H9 (cell line): ENCODE measurements around the gene POLD3. TPM values are rescaled to one million over a fixed set of nuclear protein-coding genes. Genes with fewer than 3 reads are reported as not detected.

Source experiments
- DNase-seq: peaks from one replicate; pipeline ENCODE4 v3.0.0-alpha.2; 2017
- H2AFZ ChIP-seq: one replicate; pipeline ENCODE4 v1.6.1; 2013; ENCODE audit warnings: mild to moderate bottlenecking, low read length, control low read depth, moderate library complexity
- H2AK5ac ChIP-seq: 2 replicates; pipeline ENCODE4 v1.6.1; 2013; ENCODE audit warnings: low read length, control low read depth, mixed read lengths; ENCODE audit not compliant: insufficient read length
- H2BK120ac ChIP-seq: one replicate; pipeline ENCODE4 v1.6.1; 2013; ENCODE audit warnings: low read depth, mild to moderate bottlenecking, low read length, control low read depth, inconsistent platforms; ENCODE audit not compliant: poor library complexity, severe bottlenecking
- H2BK12ac ChIP-seq: 2 replicates; pipeline ENCODE4 v1.6.1; 2013; ENCODE audit warnings: low read length, control low read depth, mixed read lengths, low read depth; ENCODE audit not compliant: insufficient read length
- H2BK15ac ChIP-seq: 2 replicates; pipeline ENCODE4 v1.6.1; 2013; ENCODE audit warnings: low read depth, low read length, control low read depth
- H2BK20ac ChIP-seq: one replicate; pipeline ENCODE4 v1.6.1; 2013; ENCODE audit warnings: low read depth, mild to moderate bottlenecking, low read length, control low read depth, inconsistent platforms; ENCODE audit not compliant: poor library complexity, severe bottlenecking
- H2BK5ac ChIP-seq: 2 replicates; pipeline ENCODE4 v1.6.1; 2013; ENCODE audit warnings: low read length, control low read depth, mixed read lengths; ENCODE audit not compliant: insufficient read length
- H3K14ac ChIP-seq: 2 replicates; pipeline ENCODE4 v1.6.1; 2013; ENCODE audit warnings: low read length, control low read depth; ENCODE audit not compliant: insufficient read depth
- H3K18ac ChIP-seq: 2 replicates; pipeline ENCODE4 v1.6.1; 2013; ENCODE audit warnings: low read depth, mild to moderate bottlenecking, mixed read lengths, low read length, control low read depth; ENCODE audit not compliant: insufficient read length
- H3K23ac ChIP-seq: 2 replicates; pipeline ENCODE4 v1.6.1; 2013; ENCODE audit warnings: low read length, control low read depth, mixed read lengths, low read depth; ENCODE audit not compliant: insufficient read length
- H3K23me2 ChIP-seq: 2 replicates; pipeline ENCODE4 v1.6.1; 2013; ENCODE audit warnings: low read depth, mild to moderate bottlenecking, mixed read lengths, low read length, control low read depth; ENCODE audit not compliant: insufficient read length, poor library complexity, severe bottlenecking
- H3K27ac ChIP-seq: 2 replicates; pipeline ENCODE4 v1.5.1; 2013; ENCODE audit warnings: low read length, control low read depth, mixed read lengths, low read depth; ENCODE audit not compliant: insufficient read length
- H3K27me3 ChIP-seq: 2 replicates; pipeline ENCODE4 v1.6.1; 2013; ENCODE audit warnings: low read length, control low read depth, inconsistent platforms; ENCODE audit not compliant: insufficient read depth
- H3K4ac ChIP-seq: 2 replicates; pipeline ENCODE4 v1.6.1; 2013; ENCODE audit warnings: low read depth, mild to moderate bottlenecking, control low read depth, inconsistent platforms, low read length, moderate library complexity
- H3K4me1 ChIP-seq: 2 replicates; pipeline ENCODE4 v1.6.1; 2013; ENCODE audit warnings: low read length, control low read depth, inconsistent platforms; ENCODE audit not compliant: insufficient read depth
- H3K4me2 ChIP-seq: 2 replicates; pipeline ENCODE4 v1.6.1; 2013; ENCODE audit warnings: low read length, control low read depth, mixed read lengths; ENCODE audit not compliant: insufficient read length, insufficient read depth
- H3K56ac ChIP-seq: 2 replicates; pipeline ENCODE4 v1.6.1; 2013; ENCODE audit warnings: low read depth, mild to moderate bottlenecking, mixed read lengths, low read length, control low read depth; ENCODE audit not compliant: insufficient read length
- H3K79me1 ChIP-seq: 2 replicates; pipeline ENCODE4 v1.6.1; 2013; ENCODE audit warnings: low read depth, mild to moderate bottlenecking, moderate library complexity, low read length, control low read depth, inconsistent platforms; ENCODE audit not compliant: insufficient read depth, poor library complexity, severe bottlenecking
- H3K79me2 ChIP-seq: 2 replicates; pipeline ENCODE4 v1.6.1; 2013; ENCODE audit warnings: low read length, control low read depth, inconsistent platforms; ENCODE audit not compliant: insufficient read depth
- H3K9ac ChIP-seq: 2 replicates; pipeline ENCODE4 v1.6.1; 2013; ENCODE audit warnings: low read length, control low read depth, mixed read lengths; ENCODE audit not compliant: insufficient read length; ENCODE audit errors: extremely low read depth
- H3K9me3 ChIP-seq: one replicate; pipeline ENCODE4 v1.6.1; 2013; ENCODE audit warnings: low read depth, low read length, inconsistent platforms; ENCODE audit not compliant: control insufficient read depth
- H3T11ph ChIP-seq: one replicate; pipeline ENCODE4 v1.6.1; 2013; ENCODE audit warnings: mild to moderate bottlenecking, low read length, control low read depth, inconsistent platforms
- H4K20me1 ChIP-seq: one replicate; pipeline ENCODE4 v1.6.1; 2013; ENCODE audit not compliant: control insufficient read depth, insufficient read length, insufficient read depth
- H4K5ac ChIP-seq: 2 replicates; pipeline ENCODE4 v1.6.1; 2013; ENCODE audit warnings: low read depth, mild to moderate bottlenecking, mixed read lengths, low read length, control low read depth; ENCODE audit not compliant: insufficient read length
- H4K8ac ChIP-seq: replicated peaks from 2 replicates; pipeline ENCODE4 v1.6.1; 2013; ENCODE audit warnings: low read length, control low read depth, mixed read lengths, low read depth; ENCODE audit not compliant: insufficient read length
- H4K91ac ChIP-seq: 2 replicates; pipeline ENCODE4 v1.6.1; 2013; ENCODE audit warnings: low read depth, mild to moderate bottlenecking, moderate library complexity, mixed read lengths, low read length, control low read depth; ENCODE audit not compliant: insufficient read length
- H3K27ac Mint-ChIP-seq, 3 experiments: 2 replicates in 2 of 3; 3 replicates in 1 of 3; pipeline ENCODE4 v1.8.0; 2020 to 2021; ENCODE audit warnings: mixed read lengths in 3 of 3, mild to moderate bottlenecking in 1 of 3, moderate library complexity in 1 of 3
- H3K27me3 Mint-ChIP-seq: 2 replicates; pipeline ENCODE4 v1.8.0; 2021; ENCODE audit warnings: low read depth, mild to moderate bottlenecking, moderate library complexity, mixed read lengths
- H3K36me3 Mint-ChIP-seq, 3 experiments: 2 replicates in 2 of 3; 3 replicates in 1 of 3; pipeline ENCODE4 v1.8.0; 2020 to 2021; ENCODE audit warnings: low read depth in 3 of 3, mixed read lengths in 3 of 3; ENCODE audit not compliant: insufficient read depth in 1 of 3
- H3K4me1 Mint-ChIP-seq, 2 experiments: 2 replicates each; pipeline ENCODE4 v1.8.0; 2020; ENCODE audit warnings: mixed read lengths in 2 of 2
- H3K4me3 Mint-ChIP-seq, 2 experiments: 2 replicates in 1 of 2; 3 replicates in 1 of 2; pipeline ENCODE4 v1.8.0; 2020 to 2021; ENCODE audit warnings: mild to moderate bottlenecking in 2 of 2, mixed read lengths in 2 of 2, moderate library complexity in 1 of 2
- H3K9me3 Mint-ChIP-seq, 2 experiments: 2 replicates in 1 of 2; 3 replicates in 1 of 2; pipeline ENCODE4 v1.8.0; 2020; ENCODE audit warnings: mild to moderate bottlenecking in 2 of 2, mixed read lengths in 2 of 2, moderate library complexity in 1 of 2
- CTCF ChIP-seq: fragments of 200-600 bp; sonication (generic); conservative IDR thresholded peaks from 3 replicates; pipeline ENCODE4 v1.8.0; 2021; ENCODE audit warnings: antibody characterized with exemption, mild to moderate bottlenecking
- WGBS: extraction: QIAGEN DNeasy Blood & Tissue Kit; methylation state at CpG from one replicate; pipeline ENCODE4 v1.1.7; 2013; ENCODE audit warnings: missing lambda C conversion rate, low lambda C conversion rate, mixed read lengths; ENCODE audit not compliant: insufficient read length; ENCODE audit errors: extremely low coverage; 5-methylcytosine and 5-hydroxymethylcytosine counted together
- total RNA-seq: library from RNA; stranded (reverse); gene quantifications from 2 replicates; pipeline ENCODE4 v1.2.1, GENCODE V29; 2021

POLD3 gene
- total RNA-seq, 1 experiment from 2014 or later: 34.1 TPM

- H3K4me1 Mint-ChIP-seq: peaks cover 8 to 13% of the 10 kb centered on the region in 2 experiments
These were observed 84.7 kb downstream of the POLD3 start for GRCh38 chr11:74677131-74677530.

More at GRCh38 chr11:74677131-74677530, 84.7 kb downstream of the POLD3 start:
- Histone ChIP-seq H3K4ac (no peak overlapping the region), H2BK12ac (no peak overlapping the region), H2AFZ (no peak overlapping the region), H3K9ac (no peak overlapping the region), H3K27ac (no peak overlapping the region), H4K5ac (no peak overlapping the region), H4K91ac (no peak overlapping the region), H2AK5ac (no peak overlapping the region), H3K4me2 (no peak overlapping the region), H2BK5ac (no peak overlapping the region), H3K4me1 (no peaks in the 10 kb centered on the region), H4K8ac (no peak overlapping the region), H3K23me2 (no peaks in the 10 kb centered on the region), H3K23ac (no peak overlapping the region), H3K18ac (no peak overlapping the region), H2BK15ac (no peak overlapping the region), H4K20me1 (no peaks in the 10 kb centered on the region), H3T11ph (no peak overlapping the region), H2BK120ac (no peak overlapping the region), H3K56ac (no peak overlapping the region), H3K79me2 (no peaks in the 10 kb centered on the region), H3K9me3 (no peaks in the 10 kb centered on the region), H3K14ac (no peak overlapping the region), H3K79me1 (no peaks in the 10 kb centered on the region), H2BK20ac (no peak overlapping the region), H3K27me3 (no peaks in the 10 kb centered on the region)
- no peak for TF ChIP-seq CTCF
- Mint-ChIP-seq H3K36me3 (peaks cover 0 to 5% (median 5%) of the 10 kb centered on the region in 3 experiments; a peak in 5 of 7 replicates), H3K27ac (peak overlapping the region in 1 of 3 experiments; percentile 69; a peak in 1 of 7 replicates), H3K27me3 (peaks cover 3% of the 10 kb centered on the region; the same call in 1 of the 2 replicates), H3K9me3 (peaks cover 7 to 9% of the 10 kb centered on the region in 2 experiments; a peak in 3 of 5 replicates), H3K4me3 (no peak overlapping the region)
- DNase-seq: peak; percentile 15
- WGBS: no CpG with 5 or more reads among the region's 6 CpGs
